NCI-H1092 (cell line): Measurements from ENCODE around the gene PTK7.
"Not testable (repeated sequence)": the region's sequence is repeated elsewhere in the genome, so short reads cannot be mapped to it uniquely, and the experiment has no call there.

Experiments used
- DNase-seq: peaks from one replicate; lab custom pipeline; 2025; lab: John Stamatoyannopoulos, UW

PTK7 gene

GRCh38 chr6:43119482-43119881 lies 43.4 kb downstream of the PTK7 start:
- DNase-seq: no peak

DNA sequence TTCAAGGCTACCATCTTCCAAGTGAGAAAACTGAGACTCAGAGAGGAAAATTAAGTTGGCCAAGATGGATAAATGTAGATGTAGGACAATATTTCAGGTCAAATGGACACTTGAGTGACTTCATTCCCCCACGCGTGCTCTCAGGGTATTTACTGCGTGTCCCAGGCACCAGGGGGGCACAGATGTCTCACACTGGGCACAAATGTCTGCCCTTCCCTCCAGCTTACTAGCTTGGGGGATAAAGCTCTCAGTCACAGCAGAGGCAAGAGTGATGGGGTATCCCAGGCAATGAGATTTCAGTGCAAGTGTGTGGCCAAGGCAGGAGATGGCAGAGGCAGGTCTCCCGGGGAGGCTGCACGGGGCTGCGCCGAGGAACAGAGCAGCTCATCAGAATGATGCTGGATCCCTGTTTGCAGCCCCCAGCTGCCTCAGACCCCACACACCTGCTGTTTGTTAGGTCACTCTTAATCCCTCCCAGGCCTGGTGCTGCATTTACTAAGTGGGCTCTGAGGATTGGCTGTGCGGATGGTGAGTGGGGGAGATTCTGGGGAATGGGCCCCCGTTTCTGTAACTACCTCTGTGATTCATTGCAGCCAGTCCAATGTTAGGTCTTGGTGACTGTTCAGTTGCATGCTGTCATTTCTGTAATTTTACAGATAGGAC lies 44.1 kb downstream of the PTK7 start:
- no peak for DNase-seq

DNA sequence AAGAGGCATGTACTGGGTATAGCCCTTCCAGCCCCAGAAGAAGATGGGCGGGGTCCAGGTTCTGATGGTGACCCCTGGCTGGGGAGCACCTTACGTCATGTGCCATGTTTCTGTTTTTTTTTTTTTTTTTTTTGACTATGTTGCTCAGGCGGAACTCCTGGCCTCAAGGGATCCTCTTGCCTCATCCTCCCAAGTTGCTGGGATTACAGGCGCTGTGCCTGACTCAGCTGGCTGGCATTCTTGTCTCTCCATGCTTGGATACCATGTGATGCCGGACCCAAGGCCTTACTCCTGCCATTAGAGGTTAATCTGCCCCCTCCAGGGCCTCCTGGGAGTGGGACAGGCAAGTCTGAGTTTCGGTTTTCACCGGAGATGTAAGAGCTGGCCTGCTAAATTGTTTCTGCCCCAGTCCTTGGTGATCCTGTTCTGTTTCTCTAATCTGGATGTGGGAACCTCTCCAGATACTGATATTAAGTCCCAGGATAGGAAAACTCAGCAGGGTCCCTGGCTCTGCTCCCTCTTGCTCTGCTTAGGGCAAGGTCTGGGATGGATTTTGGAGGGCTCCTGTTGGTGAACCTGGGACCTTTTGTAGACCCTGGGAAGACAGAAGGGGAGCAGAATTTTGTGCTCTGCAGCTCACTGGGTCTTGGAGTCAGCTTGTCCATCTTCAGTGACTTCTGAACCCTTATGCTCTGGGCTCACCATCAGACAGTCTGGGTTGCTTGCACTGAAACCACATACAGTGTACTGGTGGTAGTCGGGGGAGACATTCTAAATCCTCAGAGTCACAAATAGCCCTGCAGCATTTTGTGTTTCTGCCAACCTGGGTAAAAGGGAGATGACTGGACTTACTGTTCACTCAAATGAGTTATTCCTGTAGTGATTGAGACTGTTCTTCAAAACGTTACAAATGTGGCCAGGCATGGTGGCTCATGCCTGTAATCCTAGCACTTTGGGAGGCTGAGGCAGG lies 45.1 kb downstream of the PTK7 start:
- no peak for DNase-seq

DNA sequence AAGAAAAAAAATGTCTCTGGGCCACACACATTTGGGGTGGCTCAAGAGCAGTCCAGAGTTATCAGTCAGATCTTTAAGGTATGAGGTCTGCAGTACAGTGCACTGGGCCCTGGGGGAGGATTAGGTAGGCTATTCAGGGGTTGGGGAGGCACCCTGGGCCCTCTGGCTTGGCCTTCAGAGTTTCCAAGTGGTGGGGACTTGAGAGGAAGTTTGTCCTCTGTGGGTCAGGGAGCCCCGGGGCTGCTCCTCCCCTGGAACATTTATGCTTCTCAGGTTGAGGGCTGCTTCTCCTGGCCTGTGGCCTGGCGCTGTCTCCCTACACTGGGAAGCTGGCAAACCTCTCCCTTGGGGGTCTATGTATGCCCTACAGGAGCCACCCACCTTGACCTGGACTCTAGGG lies 46.0 kb downstream of the PTK7 start:
- no peak for DNase-seq

DNA sequence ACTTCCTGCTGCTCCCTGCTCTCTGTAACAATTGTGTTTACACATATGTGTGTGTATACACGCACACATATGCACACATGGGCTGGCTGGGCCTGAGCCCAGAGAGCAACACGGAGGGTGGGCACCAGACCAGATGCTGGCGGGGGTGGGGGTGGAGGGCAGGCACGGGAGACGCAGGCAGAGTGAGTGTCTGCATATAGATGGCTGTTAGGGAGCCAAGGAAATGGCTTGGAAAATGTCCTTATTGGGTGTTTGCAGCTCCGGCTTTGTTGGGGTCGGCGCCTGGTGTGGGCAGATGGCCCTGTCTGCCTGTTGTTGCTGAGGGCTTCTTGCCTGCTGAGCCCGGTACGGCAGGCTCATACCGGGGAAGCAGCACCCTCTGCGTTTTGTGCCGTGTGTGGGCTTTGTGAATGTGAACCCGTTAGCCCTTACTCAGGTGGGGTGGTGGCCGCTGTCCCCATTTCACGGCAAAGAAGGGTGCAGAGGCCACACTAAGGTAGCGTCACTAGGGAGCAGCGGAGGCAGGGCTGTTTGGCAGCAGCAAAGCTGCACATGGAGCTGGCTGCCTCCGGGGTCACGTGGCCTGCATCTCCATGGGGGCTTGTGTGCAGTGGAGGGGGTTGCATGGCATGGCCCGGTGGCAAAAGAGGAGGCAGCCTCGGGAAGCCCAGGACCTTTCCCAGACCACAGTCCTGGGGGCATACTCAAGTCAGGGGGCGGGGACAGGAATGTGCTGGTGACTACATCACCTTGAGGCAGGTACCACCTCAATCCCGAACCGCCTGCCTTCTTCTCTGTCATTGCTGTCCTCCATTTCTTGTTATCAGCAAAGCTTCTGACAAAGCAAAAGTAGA lies 47.6 kb downstream of the PTK7 start:
- peak; percentile 60 for DNase-seq

DNA sequence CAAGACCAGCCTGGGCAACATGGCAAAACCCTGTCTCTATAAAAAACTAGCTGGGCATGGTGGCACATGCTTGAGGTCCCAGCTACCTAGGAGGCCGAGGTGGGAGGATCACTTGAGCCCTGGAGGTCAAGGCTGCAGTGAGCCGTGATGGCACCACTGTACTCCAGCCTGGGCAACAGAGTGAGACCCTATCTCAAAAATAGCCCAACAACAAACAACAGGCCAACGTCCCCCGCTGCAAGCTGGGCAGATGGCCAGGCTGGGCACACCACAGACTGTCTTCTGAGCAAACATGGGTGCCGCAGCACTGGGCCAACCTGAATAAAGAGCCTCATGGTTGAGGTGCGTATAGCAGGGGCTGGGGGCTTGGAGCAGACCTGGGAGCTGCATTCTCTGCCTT lies 48.4 kb downstream of the PTK7 start:
- peak; percentile 27 for DNase-seq

DNA sequence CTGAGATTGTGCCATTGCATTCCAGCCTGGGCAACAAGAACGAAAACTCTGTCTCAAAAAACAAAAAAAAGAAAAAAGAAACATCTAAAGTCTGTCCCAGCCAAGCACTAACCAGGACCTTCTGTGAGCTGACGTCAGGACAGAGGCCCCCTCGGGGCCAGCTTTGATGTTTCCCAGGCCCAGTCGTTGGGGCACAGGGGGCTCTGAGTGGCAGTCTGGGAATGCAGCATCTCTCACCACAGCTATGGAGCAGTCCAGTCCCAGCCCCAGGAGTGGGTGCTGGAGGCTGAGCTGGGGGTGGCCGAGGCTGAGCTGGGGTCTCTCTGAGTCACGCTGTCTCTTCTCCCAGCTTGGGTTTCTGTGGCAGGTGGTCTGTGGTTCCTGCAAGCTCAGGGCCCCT lies 49.0 kb downstream of the PTK7 start:
- no peak for DNase-seq

GRCh38 chr6:43125555-43125954 lies 49.4 kb downstream of the PTK7 start:
- no peak for DNase-seq

GRCh38 chr6:43127180-43127579 lies 51.1 kb downstream of the PTK7 start:
- no peak for DNase-seq

GRCh38 chr6:43127877-43128276 lies 51.8 kb downstream of the PTK7 start:
- no peak for DNase-seq

DNA sequence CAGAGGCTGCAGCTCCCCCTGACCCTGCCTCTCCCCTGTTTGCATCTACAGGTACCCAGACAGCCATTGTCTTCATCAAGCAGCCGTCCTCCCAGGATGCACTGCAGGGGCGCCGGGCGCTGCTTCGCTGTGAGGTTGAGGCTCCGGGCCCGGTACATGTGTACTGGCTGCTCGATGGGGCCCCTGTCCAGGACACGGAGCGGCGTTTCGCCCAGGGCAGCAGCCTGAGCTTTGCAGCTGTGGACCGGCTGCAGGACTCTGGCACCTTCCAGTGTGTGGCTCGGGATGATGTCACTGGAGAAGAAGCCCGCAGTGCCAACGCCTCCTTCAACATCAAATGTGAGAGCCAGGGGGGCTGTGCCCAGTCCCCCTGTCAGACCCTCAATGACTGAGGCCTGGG lies 52.8 kb downstream of the PTK7 start:
- no peak for DNase-seq

DNA sequence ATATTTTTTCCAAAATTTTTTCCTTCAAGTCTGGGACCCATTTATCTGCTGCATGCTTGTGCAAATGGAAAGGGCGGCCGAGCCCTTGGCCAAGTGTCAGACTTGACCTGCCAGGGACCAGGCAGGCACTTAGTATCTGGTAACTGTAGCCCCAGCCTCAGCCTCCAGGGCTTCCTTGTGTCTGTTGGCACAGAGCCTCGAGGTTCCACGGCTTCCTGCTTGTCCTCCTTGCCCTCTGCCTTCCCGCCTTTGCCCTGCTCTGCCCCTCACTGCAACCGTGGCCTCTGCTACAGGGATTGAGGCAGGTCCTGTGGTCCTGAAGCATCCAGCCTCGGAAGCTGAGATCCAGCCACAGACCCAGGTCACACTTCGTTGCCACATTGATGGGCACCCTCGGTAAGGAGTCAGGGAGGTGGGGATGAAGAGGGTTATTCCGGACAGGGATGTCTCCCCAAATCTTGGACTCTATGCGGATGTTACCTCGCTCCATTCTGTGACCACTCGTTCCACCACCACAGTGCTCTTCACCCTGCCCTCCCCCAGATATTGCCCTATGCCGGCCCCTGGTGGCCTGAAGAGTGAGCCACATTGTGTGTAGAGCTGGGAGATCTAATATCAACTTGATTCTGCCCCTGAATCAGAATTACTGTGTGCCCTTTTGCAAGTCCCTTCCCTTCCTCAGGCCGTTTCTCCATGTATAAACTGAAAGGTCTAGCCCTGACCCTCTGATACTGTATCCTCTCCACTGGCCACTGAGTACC lies 53.5 kb downstream of the PTK7 start:
- DNase-seq: peak; percentile 12

DNA sequence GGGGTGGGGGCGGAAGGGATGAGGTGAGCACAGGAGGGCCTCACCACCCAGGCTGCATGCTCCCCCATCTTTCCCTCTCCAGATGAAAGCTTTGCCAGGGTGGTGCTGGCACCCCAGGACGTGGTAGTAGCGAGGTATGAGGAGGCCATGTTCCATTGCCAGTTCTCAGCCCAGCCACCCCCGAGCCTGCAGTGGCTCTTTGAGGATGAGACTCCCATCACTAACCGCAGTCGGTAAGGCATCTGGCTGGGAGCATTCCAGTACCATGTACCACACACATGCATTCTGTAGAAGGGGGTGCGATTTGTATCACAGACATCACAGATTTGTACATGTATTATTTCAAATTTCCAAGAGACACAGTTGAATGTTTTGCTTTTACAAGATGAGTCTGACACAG lies 54.3 kb downstream of the PTK7 start:
- DNase-seq: no peak

- not testable (repeated sequence) for DNase-seq
Measured at GRCh38 chr6:43131379-43131778, 55.3 kb downstream of the PTK7 start.

- DNase-seq: no peak
Measured at GRCh38 chr6:43138267-43138666, 62.2 kb downstream of the PTK7 start.

DNA sequence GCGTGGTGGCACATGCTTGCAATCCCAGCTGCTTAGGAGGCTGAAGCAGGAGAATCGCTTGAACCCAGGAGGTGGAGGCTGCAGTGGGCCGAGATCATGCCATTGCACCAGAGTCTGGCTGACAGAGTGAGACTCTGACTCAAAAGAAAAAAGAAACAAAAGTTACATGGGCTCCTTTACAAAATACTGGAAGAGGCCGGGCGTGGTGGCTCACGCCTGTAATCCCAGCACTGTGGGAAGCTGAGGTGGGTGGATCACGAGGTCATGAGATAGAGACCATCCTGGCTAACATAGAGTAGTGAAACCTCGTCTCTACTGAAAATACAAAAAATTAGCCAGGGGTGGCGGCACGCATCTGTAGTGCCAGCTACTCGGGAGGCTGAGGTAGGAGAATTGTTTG lies 63.9 kb downstream of the PTK7 start:
- DNase-seq: not testable (repeated sequence)

GRCh38 chr6:43141644-43142043 lies 65.5 kb downstream of the PTK7 start:
- DNase-seq: no peak

GRCh38 chr6:43142101-43142500 lies 66.0 kb downstream of the PTK7 start:
- DNase-seq: no peak

GRCh38 chr6:43143235-43144128 lies 67.4 kb downstream of the PTK7 start:
- DNase-seq: peak; percentile 78

- DNase-seq: no peak
Measured at GRCh38 chr6:43144879-43145278, 68.8 kb downstream of the PTK7 start.

- DNase-seq: no peak
Measured at GRCh38 chr6:43146261-43146660, 70.1 kb downstream of the PTK7 start.
